SK-N-SH (cell line): Measurements from ENCODE around the gene IFT122.
"Not testable (repeated sequence)": the region's sequence is repeated elsewhere in the genome, so short reads cannot be mapped to it uniquely, and the experiment has no call there.

ENCODE experiments used
- ELF1 ChIP-seq: IDR thresholded peaks from 2 replicates; pipeline ENCODE4 v1.4.0; 2012
- GABPA ChIP-seq: IDR thresholded peaks from 2 replicates; pipeline ENCODE4 v1.4.0; 2012; ENCODE audit warnings: low read depth, mild to moderate bottlenecking
- JUND ChIP-seq: IDR thresholded peaks from 2 replicates; pipeline ENCODE4 v1.4.0; 2012
- MXI1 ChIP-seq: IDR thresholded peaks from 2 replicates; pipeline ENCODE4 v1.6.1; 2012; ENCODE audit warnings: mild to moderate bottlenecking, low read depth, low read length, improper control_type of control experiment
- NFIC ChIP-seq: IDR thresholded peaks from 2 replicates; pipeline ENCODE4 v1.4.0; 2012; ENCODE audit warnings: borderline replicate concordance
- TAF1 ChIP-seq: IDR thresholded peaks from 2 replicates; pipeline ENCODE4 v1.6.1; 2012; ENCODE audit warnings: low read depth, mild to moderate bottlenecking, low read length, moderate library complexity, borderline replicate concordance
- TCF12 ChIP-seq: IDR thresholded peaks from 2 replicates; pipeline ENCODE4 v1.4.0; 2012
- TF ChIP-seq, protein P1 (sequence below): IDR thresholded peaks from 2 replicates; pipeline ENCODE4 v1.4.0; 2012; ENCODE audit warnings: low read depth
- TF ChIP-seq, protein P2 (sequence below): fragments of 200-600 bp; sonication (generic); IDR thresholded peaks from 2 replicates; pipeline ENCODE4 v1.6.1; 2017; ENCODE audit warnings: antibody characterized with exemption, mild to moderate bottlenecking, moderate library complexity
- TF ChIP-seq, protein P3 (sequence below): fragments of 150-350 bp; IDR thresholded peaks from 2 replicates; pipeline ENCODE4 v1.6.1; 2017; ENCODE audit warnings: antibody characterized with exemption, low read length, low read depth, borderline replicate concordance

DNA sequence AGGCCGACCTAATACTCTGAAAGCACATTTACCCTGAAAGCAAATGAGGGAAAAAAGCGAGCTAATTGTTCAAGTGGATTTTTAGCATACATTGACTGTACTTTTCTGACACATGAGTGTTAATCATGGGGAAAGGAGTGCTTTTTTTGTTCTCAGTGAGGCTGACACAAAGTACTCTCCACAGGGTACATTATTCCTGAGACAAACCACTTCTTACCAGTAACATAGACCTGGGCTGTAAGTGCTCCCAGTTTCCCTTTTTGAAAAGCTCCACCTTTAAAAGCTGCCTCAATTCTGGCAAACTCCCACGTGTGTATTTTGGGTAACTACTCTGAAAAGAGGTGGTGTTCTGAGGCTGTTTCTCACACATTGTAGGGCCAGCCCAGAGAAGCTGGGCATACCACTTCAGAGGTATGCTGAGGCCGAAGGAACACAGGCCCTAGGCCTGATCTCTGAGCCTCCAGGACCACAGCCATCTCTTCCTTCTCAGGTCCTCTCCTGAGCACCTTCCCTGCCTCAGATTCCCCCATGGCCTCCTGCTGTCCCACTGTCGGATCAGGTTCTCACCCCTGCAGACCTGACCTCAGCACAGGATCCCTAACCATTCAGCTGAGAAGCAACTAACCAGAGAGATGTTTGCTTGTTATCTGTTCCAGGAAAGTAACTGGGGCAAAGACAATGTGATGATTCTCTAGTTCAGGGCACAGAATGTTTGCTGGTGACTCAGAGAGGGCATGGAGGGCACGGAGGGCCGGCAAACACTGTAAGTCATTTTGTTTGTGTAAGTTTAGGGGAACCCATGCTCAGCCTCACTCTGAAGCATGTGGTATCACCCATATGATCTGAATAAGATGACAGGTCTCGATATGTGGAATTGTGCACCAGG, 58.8 kb downstream of the IFT122 start:
- not testable (repeated sequence) for TF ChIP-seq TAF1, ELF1, MXI1, NFIC, TCF12, JUND, GABPA
- TF ChIP-seq, protein P1, sequence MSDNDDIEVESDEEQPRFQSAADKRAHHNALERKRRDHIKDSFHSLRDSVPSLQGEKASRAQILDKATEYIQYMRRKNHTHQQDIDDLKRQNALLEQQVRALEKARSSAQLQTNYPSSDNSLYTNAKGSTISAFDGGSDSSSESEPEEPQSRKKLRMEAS = not testable (repeated sequence)
- TF ChIP-seq, protein P2, sequence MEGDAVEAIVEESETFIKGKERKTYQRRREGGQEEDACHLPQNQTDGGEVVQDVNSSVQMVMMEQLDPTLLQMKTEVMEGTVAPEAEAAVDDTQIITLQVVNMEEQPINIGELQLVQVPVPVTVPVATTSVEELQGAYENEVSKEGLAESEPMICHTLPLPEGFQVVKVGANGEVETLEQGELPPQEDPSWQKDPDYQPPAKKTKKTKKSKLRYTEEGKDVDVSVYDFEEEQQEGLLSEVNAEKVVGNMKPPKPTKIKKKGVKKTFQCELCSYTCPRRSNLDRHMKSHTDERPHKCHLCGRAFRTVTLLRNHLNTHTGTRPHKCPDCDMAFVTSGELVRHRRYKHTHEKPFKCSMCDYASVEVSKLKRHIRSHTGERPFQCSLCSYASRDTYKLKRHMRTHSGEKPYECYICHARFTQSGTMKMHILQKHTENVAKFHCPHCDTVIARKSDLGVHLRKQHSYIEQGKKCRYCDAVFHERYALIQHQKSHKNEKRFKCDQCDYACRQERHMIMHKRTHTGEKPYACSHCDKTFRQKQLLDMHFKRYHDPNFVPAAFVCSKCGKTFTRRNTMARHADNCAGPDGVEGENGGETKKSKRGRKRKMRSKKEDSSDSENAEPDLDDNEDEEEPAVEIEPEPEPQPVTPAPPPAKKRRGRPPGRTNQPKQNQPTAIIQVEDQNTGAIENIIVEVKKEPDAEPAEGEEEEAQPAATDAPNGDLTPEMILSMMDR = not testable (repeated sequence)
- TF ChIP-seq, protein P3, sequence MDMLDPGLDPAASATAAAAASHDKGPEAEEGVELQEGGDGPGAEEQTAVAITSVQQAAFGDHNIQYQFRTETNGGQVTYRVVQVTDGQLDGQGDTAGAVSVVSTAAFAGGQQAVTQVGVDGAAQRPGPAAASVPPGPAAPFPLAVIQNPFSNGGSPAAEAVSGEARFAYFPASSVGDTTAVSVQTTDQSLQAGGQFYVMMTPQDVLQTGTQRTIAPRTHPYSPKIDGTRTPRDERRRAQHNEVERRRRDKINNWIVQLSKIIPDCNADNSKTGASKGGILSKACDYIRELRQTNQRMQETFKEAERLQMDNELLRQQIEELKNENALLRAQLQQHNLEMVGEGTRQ = not testable (repeated sequence)
